Neural cell (in vitro differentiated cells): ENCODE data around the gene FKRP. TPM values are rescaled to one million over a fixed set of nuclear protein-coding genes. Genes with fewer than 3 reads are reported as not detected.

Experiments used
- H2AFZ ChIP-seq: fragments of 200-600, 300-800 bp; sonication (generic), shearing (Covaris generic); 2 replicates; pipeline ENCODE4 v1.6.0; 2014; ENCODE audit warnings: low read depth, mild to moderate bottlenecking, antibody characterized with exemption, low read length, moderate library complexity
- H3F3A ChIP-seq: fragments of 200-600 bp; shearing (Covaris generic); 2 replicates; pipeline ENCODE4 v1.6.1; 2016; ENCODE audit warnings: mild to moderate bottlenecking, moderate library complexity, mixed read lengths, antibody characterized with exemption, low read length; ENCODE audit not compliant: insufficient read depth, poor library complexity, severe bottlenecking
- H3K27ac ChIP-seq: fragments of 200-600, 300-800 bp; sonication (generic), shearing (Covaris generic); 2 replicates; pipeline ENCODE4 v1.5.1; 2014; ENCODE audit warnings: mild to moderate bottlenecking, low read length, moderate library complexity
- H3K27me3 ChIP-seq: fragments of 300-800, 200-600 bp; sonication (generic), shearing (Covaris generic); 2 replicates; pipeline ENCODE4 v1.6.0; 2014; ENCODE audit warnings: mild to moderate bottlenecking, low read depth, low read length, moderate library complexity; ENCODE audit not compliant: insufficient read depth
- H3K36me3 ChIP-seq: fragments of 300-800, 200-600 bp; sonication (generic), shearing (Covaris generic); 2 replicates; pipeline ENCODE4 v1.5.1; 2014; ENCODE audit warnings: mild to moderate bottlenecking, antibody characterized with exemption, low read length, moderate library complexity; ENCODE audit not compliant: insufficient read depth
- H3K4me2 ChIP-seq: fragments of 300-800, 200-600 bp; sonication (generic), shearing (Covaris generic); 2 replicates; pipeline ENCODE4 v1.6.0; 2014; ENCODE audit warnings: mild to moderate bottlenecking, low read length
- H3K4me3 ChIP-seq: fragments of 300-800, 200-600 bp; sonication (generic), shearing (Covaris generic); 2 replicates; pipeline ENCODE4 v1.5.1; 2014; ENCODE audit warnings: mild to moderate bottlenecking, low read length, moderate library complexity
- H3K79me2 ChIP-seq: fragments of 200-600 bp; shearing (Covaris generic); replicated peaks from 2 replicates; pipeline ENCODE4 v1.6.0; 2014; ENCODE audit warnings: mild to moderate bottlenecking, low read length, moderate library complexity; ENCODE audit not compliant: insufficient read depth
- H3K9ac ChIP-seq: fragments of 300-800, 200-600 bp; sonication (generic), shearing (Covaris generic); 2 replicates; pipeline ENCODE4 v1.6.1; 2016; ENCODE audit warnings: mild to moderate bottlenecking, low read length, mixed read lengths
- H3K9me2 ChIP-seq: fragments of 200-600 bp; shearing (Covaris generic); 2 replicates; pipeline ENCODE4 v1.6.1; 2016; ENCODE audit warnings: mild to moderate bottlenecking, low read length, mixed read lengths; ENCODE audit not compliant: insufficient read depth
- H3K9me3 ChIP-seq: fragments of 200-600, 300-800 bp; sonication (generic), shearing (Covaris generic); 2 replicates; pipeline ENCODE4 v1.6.1; 2016; ENCODE audit warnings: mild to moderate bottlenecking, mixed run types, low read length, moderate library complexity, mixed read lengths
- H4K20me1 ChIP-seq: fragments of 200-600 bp; shearing (Covaris generic); 2 replicates; pipeline ENCODE4 v1.6.1; 2016; ENCODE audit warnings: mild to moderate bottlenecking, mixed run types; ENCODE audit not compliant: insufficient read depth
- EP300 ChIP-seq: fragments of 450-650 bp; conservative IDR thresholded peaks from 2 replicates; pipeline ENCODE4 v1.6.1; 2014; ENCODE audit warnings: antibody characterized with exemption, mild to moderate bottlenecking, moderate library complexity; ENCODE audit not compliant: poor library complexity, severe bottlenecking
- EZH2 ChIP-seq: fragments of 200-600, 300-800 bp; shearing (Covaris generic), sonication (generic); IDR thresholded peaks from 2 replicates; pipeline ENCODE4 v1.6.1; 2014; ENCODE audit warnings: antibody characterized with exemption, low read length, borderline replicate concordance, mild to moderate bottlenecking; ENCODE audit not compliant: insufficient read depth, poor library complexity, severe bottlenecking
- MXI1 ChIP-seq: fragments of 450-650 bp; conservative IDR thresholded peaks from 2 replicates; pipeline ENCODE4 v1.6.1; 2014; ENCODE audit warnings: antibody characterized with exemption, mild to moderate bottlenecking; ENCODE audit not compliant: poor library complexity, severe bottlenecking
- POLR2AphosphoS5 ChIP-seq: IDR thresholded peaks from 2 replicates; pipeline ENCODE4 v1.6.1; 2012
- RAD21 ChIP-seq: fragments of 450-650 bp; conservative IDR thresholded peaks from 2 replicates; pipeline ENCODE4 v1.6.1; 2014; ENCODE audit warnings: antibody characterized with exemption, mild to moderate bottlenecking, moderate library complexity
- SMC3 ChIP-seq: fragments of 450-650 bp; conservative IDR thresholded peaks from 2 replicates; pipeline ENCODE4 v1.6.1; 2014; ENCODE audit warnings: antibody characterized with exemption, mild to moderate bottlenecking, moderate library complexity; ENCODE audit not compliant: poor library complexity
- TAF1 ChIP-seq: IDR thresholded peaks from 2 replicates; pipeline ENCODE4 v1.6.1; 2012; ENCODE audit warnings: low read depth
- polyA plus RNA-seq: library from polyadenylated mRNA; depleted of rRNA; stranded (reverse); fragments of >200 nt; gene quantifications from 2 replicates; pipeline ENCODE4 v1.2.3, GENCODE V29; 2014
- TF ChIP-seq, protein P1 (sequence below): IDR thresholded peaks from 2 replicates; pipeline ENCODE4 v1.6.1; 2012; ENCODE audit warnings: borderline replicate concordance
- TF ChIP-seq, protein P2 (sequence below): fragments of 450-650 bp; IDR thresholded peaks from 2 replicates; pipeline ENCODE4 v1.5.1; 2014; ENCODE audit warnings: antibody characterized with exemption, mild to moderate bottlenecking, moderate library complexity; ENCODE audit not compliant: poor library complexity, severe bottlenecking

The FKRP gene
- polyA plus RNA-seq, 1 donor from 2014 or later: 27.8 TPM

DNA sequence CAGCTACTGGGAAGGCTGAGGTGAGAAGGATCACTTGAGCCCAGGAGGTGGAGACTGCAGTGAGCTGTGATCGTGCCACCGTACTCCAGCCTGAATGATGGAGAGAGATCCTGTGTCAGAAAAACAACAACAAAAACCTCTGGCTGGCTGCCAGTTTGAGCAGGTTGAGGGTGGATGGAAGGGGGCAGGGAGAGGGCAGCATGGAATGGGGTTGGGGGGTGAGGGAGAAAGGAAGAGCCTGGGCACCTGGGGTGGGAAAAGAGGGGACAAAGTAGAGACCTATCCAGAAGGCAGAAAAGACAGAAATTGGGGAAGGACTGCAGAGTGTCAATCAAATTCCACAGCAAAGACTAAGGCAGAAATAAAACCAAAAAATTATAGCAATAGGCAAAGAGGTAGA, 37.8 kb downstream of the FKRP start:
- Histone ChIP-seq H3K4me2 (no peak overlapping the region), H3K4me3 (no peak overlapping the region), H3K79me2 (no peaks in the 10 kb centered on the region), H3K9me2 (no peaks in the 10 kb centered on the region), H3K9ac (no peak overlapping the region), H3K36me3 (no peaks in the 10 kb centered on the region), H3K27me3 (peaks cover 18% of the 10 kb centered on the region), H3F3A (peaks cover 3% of the 10 kb centered on the region), H2AFZ (no peak overlapping the region), H4K20me1 (no peaks in the 10 kb centered on the region), H3K27ac (no peak overlapping the region), H3K9me3 (no peaks in the 10 kb centered on the region)
- TF ChIP-seq SMC3: no peak
- TF ChIP-seq EZH2: no peak
- TF ChIP-seq, protein P1, sequence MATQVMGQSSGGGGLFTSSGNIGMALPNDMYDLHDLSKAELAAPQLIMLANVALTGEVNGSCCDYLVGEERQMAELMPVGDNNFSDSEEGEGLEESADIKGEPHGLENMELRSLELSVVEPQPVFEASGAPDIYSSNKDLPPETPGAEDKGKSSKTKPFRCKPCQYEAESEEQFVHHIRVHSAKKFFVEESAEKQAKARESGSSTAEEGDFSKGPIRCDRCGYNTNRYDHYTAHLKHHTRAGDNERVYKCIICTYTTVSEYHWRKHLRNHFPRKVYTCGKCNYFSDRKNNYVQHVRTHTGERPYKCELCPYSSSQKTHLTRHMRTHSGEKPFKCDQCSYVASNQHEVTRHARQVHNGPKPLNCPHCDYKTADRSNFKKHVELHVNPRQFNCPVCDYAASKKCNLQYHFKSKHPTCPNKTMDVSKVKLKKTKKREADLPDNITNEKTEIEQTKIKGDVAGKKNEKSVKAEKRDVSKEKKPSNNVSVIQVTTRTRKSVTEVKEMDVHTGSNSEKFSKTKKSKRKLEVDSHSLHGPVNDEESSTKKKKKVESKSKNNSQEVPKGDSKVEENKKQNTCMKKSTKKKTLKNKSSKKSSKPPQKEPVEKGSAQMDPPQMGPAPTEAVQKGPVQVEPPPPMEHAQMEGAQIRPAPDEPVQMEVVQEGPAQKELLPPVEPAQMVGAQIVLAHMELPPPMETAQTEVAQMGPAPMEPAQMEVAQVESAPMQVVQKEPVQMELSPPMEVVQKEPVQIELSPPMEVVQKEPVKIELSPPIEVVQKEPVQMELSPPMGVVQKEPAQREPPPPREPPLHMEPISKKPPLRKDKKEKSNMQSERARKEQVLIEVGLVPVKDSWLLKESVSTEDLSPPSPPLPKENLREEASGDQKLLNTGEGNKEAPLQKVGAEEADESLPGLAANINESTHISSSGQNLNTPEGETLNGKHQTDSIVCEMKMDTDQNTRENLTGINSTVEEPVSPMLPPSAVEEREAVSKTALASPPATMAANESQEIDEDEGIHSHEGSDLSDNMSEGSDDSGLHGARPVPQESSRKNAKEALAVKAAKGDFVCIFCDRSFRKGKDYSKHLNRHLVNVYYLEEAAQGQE: no peak
- TF ChIP-seq TAF1: no peak
- no peak for TF ChIP-seq MXI1
- TF ChIP-seq, protein P2, sequence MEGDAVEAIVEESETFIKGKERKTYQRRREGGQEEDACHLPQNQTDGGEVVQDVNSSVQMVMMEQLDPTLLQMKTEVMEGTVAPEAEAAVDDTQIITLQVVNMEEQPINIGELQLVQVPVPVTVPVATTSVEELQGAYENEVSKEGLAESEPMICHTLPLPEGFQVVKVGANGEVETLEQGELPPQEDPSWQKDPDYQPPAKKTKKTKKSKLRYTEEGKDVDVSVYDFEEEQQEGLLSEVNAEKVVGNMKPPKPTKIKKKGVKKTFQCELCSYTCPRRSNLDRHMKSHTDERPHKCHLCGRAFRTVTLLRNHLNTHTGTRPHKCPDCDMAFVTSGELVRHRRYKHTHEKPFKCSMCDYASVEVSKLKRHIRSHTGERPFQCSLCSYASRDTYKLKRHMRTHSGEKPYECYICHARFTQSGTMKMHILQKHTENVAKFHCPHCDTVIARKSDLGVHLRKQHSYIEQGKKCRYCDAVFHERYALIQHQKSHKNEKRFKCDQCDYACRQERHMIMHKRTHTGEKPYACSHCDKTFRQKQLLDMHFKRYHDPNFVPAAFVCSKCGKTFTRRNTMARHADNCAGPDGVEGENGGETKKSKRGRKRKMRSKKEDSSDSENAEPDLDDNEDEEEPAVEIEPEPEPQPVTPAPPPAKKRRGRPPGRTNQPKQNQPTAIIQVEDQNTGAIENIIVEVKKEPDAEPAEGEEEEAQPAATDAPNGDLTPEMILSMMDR: no peak
- no peak for TF ChIP-seq POLR2AphosphoS5
- no peak for TF ChIP-seq EP300
- no peak for TF ChIP-seq RAD21

DNA sequence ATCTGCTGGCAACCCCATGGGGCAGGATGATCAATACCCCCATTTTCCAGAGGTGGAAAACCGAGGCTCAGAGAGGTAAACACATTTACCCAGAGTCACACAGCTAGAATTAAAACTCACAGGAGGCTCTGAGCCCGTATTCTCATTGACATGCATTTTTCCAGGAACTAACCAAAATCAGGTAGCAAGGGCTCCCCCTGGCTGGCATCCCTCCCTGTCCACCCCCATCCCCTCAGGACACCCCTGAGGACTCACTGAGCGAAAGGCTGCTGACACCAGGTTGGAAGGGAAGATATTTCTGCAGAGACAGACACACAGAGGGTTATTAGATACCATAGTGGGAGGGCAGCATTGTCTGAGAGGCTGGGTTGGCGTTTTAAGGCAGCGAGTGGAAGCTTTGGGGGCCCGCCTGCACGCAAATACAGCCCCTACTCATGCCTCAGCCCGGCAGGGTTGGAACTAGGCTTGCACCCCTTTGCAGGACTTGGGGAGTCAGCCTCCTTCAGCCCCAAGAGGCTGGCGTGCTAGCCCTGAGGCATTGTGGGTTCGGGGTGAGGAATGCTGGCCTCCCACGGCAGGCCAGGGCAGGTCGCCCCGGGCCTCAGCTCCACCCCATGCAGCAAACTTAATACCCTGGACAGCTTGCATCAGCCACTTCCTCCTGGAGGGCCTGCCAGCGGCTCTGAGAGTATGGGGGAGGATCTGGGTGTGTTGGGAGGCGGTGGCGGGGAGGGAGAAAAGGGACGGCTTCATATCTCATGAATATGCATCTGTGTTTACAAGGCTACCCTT, 38.6 kb downstream of the FKRP start:
- Histone ChIP-seq H3F3A (peaks cover 3% of the 10 kb centered on the region), H4K20me1 (no peaks in the 10 kb centered on the region), H3K4me3 (no peak overlapping the region), H3K9me3 (no peaks in the 10 kb centered on the region), H3K27ac (no peak overlapping the region), H3K36me3 (no peaks in the 10 kb centered on the region), H2AFZ (no peak overlapping the region), H3K27me3 (peaks cover 18% of the 10 kb centered on the region), H3K4me2 (no peak overlapping the region), H3K9ac (no peak overlapping the region), H3K79me2 (no peaks in the 10 kb centered on the region), H3K9me2 (no peaks in the 10 kb centered on the region)
- TF ChIP-seq, protein P1: no peak
- TF ChIP-seq, protein P2: no peak
- TF ChIP-seq POLR2AphosphoS5 (no peak), EP300 (no peak), EZH2 (no peak), RAD21 (no peak), TAF1 (no peak), SMC3 (no peak), MXI1 (no peak)
